SK-N-SH (cell line): Measurements from ENCODE around the gene NTRK2. TPM values are rescaled to one million over a fixed set of nuclear protein-coding genes. Genes with fewer than 3 reads are reported as not detected.

Experiments
- CTCF ChIA-PET: fragments of 300-600, 350-600 bp; formaldehyde crosslinking; extraction: SDS; loops from one replicate; lab custom pipeline; 2021; lab: Yijun Ruan, JAX
- POLR2A ChIA-PET: fragments of 350-600 bp; sonication (Branson Sonifier 250); formaldehyde crosslinking; extraction: SDS; loops from one replicate; lab custom pipeline; 2020; ENCODE audit warnings: antibody characterized with exemption, inconsistent platforms; lab: Yijun Ruan, JAX
- DNase-seq: peaks from one replicate; pipeline ENCODE4 v3.0.0; 2012
- H2AFZ ChIP-seq: fragments of 200-600 bp; sonication (generic); 2 replicates; pipeline ENCODE4 v1.8.1; 2016; ENCODE audit warnings: antibody characterized with exemption, mild to moderate bottlenecking, low read depth
- H3F3A ChIP-seq: fragments of 200-600 bp; sonication (generic); replicated peaks from 2 replicates; pipeline ENCODE3; 2016; ENCODE audit warnings: antibody characterized with exemption, mild to moderate bottlenecking; ENCODE audit not compliant: insufficient read depth
- H3K27ac ChIP-seq, 2 experiments: fragments of 200-500 bp in 1 of 2; fragments of 200-600 bp in 1 of 2; sonication (Bioruptor generic) in 1 of 2; sonication (generic), shearing (Covaris generic) in 1 of 2; 2 replicates each; pipeline versions ENCODE4 v1.5.1 to v1.6.1; 2014 to 2016; ENCODE audit warnings: low read depth in 2 of 2, inconsistent platforms in 1 of 2, low read length in 1 of 2, mild to moderate bottlenecking in 1 of 2, mixed read lengths in 1 of 2
- H3K27me3 ChIP-seq: fragments of 200-600 bp; sonication (generic), shearing (Covaris generic); 2 replicates; pipeline ENCODE4 v1.6.1; 2016; ENCODE audit warnings: mixed run types; ENCODE audit not compliant: insufficient read depth
- H3K36me3 ChIP-seq, 2 experiments: fragments of 200-500 bp in 1 of 2; fragments of 200-600 bp in 1 of 2; sonication (Bioruptor generic) in 1 of 2; sonication (generic) in 1 of 2; replicated peaks in 1 of 2; 2 replicates each; pipeline versions ENCODE3 to v1.5.1; 2014 to 2016; ENCODE audit warnings: low read length in 1 of 2, mild to moderate bottlenecking in 1 of 2; ENCODE audit not compliant: insufficient read depth in 2 of 2, control insufficient read depth in 1 of 2
- H3K4me1 ChIP-seq, 2 experiments: fragments of 200-500 bp in 1 of 2; fragments of 200-600 bp in 1 of 2; sonication (Bioruptor generic) in 1 of 2; sonication (generic), shearing (Covaris generic) in 1 of 2; 2 replicates each; pipeline versions ENCODE4 v1.5.1 to v1.6.1; 2014 to 2016; ENCODE audit warnings: low read depth in 1 of 2, low read length in 1 of 2, mixed run types in 1 of 2; ENCODE audit not compliant: insufficient read depth in 2 of 2, control insufficient read depth in 1 of 2
- H3K4me2 ChIP-seq: fragments of 200-600 bp; sonication (generic), shearing (Covaris generic); 2 replicates; pipeline ENCODE4 v1.6.1; 2017; ENCODE audit warnings: mixed run types
- H3K4me3 ChIP-seq, 2 experiments: fragments of 200-500 bp in 1 of 2; fragments of 200-600 bp in 1 of 2; sonication (Bioruptor generic) in 1 of 2; sonication (generic), shearing (Covaris generic) in 1 of 2; 2 replicates each; pipeline versions ENCODE4 v1.5.1 to v1.8.1; 2014 to 2016; ENCODE audit warnings: low read depth in 2 of 2, inconsistent platforms in 1 of 2, low read length in 1 of 2, mild to moderate bottlenecking in 1 of 2, mixed read lengths in 1 of 2, moderate library complexity in 1 of 2
- H3K79me2 ChIP-seq: fragments of 200-600 bp; sonication (generic); 2 replicates; pipeline ENCODE4 v1.8.1; 2017; ENCODE audit warnings: mild to moderate bottlenecking; ENCODE audit not compliant: insufficient read depth
- H3K9ac ChIP-seq: fragments of 200-600 bp; sonication (generic); 2 replicates; pipeline ENCODE4 v1.6.1; 2017; ENCODE audit warnings: mixed run types
- H3K9me2 ChIP-seq: fragments of 200-600 bp; sonication (generic); 2 replicates; pipeline ENCODE4 v1.6.1; 2017; ENCODE audit warnings: mixed run types
- H3K9me3 ChIP-seq: fragments of 200-600 bp; sonication (generic); 2 replicates; pipeline ENCODE4 v1.6.1; 2017; ENCODE audit warnings: mixed run types, mild to moderate bottlenecking, moderate library complexity
- H4K20me1 ChIP-seq: fragments of 200-600 bp; sonication (generic); 2 replicates; pipeline ENCODE4 v1.6.1; 2017; ENCODE audit warnings: mild to moderate bottlenecking, mixed run types; ENCODE audit not compliant: insufficient read depth
- EZH2phosphoT487 ChIP-seq: fragments of 200-600 bp; sonication (generic); IDR thresholded peaks from 2 replicates; pipeline ENCODE4 v1.6.1; 2017; ENCODE audit warnings: low read depth, mixed run types, mild to moderate bottlenecking, antibody characterized with exemption, moderate library complexity, borderline replicate concordance
- FOXJ3 ChIP-seq: sonication (generic); formaldehyde crosslinking; IDR thresholded peaks from 2 replicates; pipeline ENCODE4 v1.5.1; 2020; ENCODE audit warnings: mild to moderate bottlenecking, missing genetic modification reagents
- FOXM1 ChIP-seq: IDR thresholded peaks from 2 replicates; pipeline ENCODE4 v1.4.0; 2012; ENCODE audit warnings: low read depth, mild to moderate bottlenecking
- GATA2 ChIP-seq: sonication (generic); formaldehyde crosslinking; IDR thresholded peaks from 2 replicates; pipeline ENCODE4 v1.5.0; 2020; ENCODE audit warnings: mild to moderate bottlenecking, missing genetic modification reagents
- JUND ChIP-seq: IDR thresholded peaks from 2 replicates; pipeline ENCODE4 v1.4.0; 2012
- NFIC ChIP-seq: IDR thresholded peaks from 2 replicates; pipeline ENCODE4 v1.4.0; 2012; ENCODE audit warnings: borderline replicate concordance
- NRF1 ChIP-seq: IDR thresholded peaks from 2 replicates; pipeline ENCODE4 v1.6.1; 2012; ENCODE audit warnings: low read depth, mild to moderate bottlenecking, low read length
- RXRA ChIP-seq: IDR thresholded peaks from 2 replicates; pipeline ENCODE4 v1.4.0; 2012; ENCODE audit warnings: low read depth, mild to moderate bottlenecking, borderline replicate concordance
- TEAD4 ChIP-seq: IDR thresholded peaks from 2 replicates; pipeline ENCODE4 v1.4.0; 2012; ENCODE audit warnings: mild to moderate bottlenecking, borderline replicate concordance; ENCODE audit not compliant: insufficient read depth
- YY1 ChIP-seq: IDR thresholded peaks from 2 replicates; pipeline ENCODE4 v1.4.0; 2012; ENCODE audit warnings: low read depth, mild to moderate bottlenecking
- WGBS: methylation state at CpG from one replicate; pipeline ENCODE4 v1.1.6; 2017; ENCODE audit warnings: low lambda C conversion rate; 5-methylcytosine and 5-hydroxymethylcytosine counted together
- polyA plus RNA-seq, 3 experiments: library from polyadenylated mRNA; depleted of rRNA; stranded (reverse); fragments of >200 nt; gene quantifications; 2 replicates each; pipeline ENCODE4 v1.2.3, GENCODE V29; 2012
- TF ChIP-seq, protein P1 (sequence below): fragments of 200-600 bp; sonication (generic); IDR thresholded peaks from 2 replicates; pipeline ENCODE4 v1.6.1; 2017; ENCODE audit warnings: antibody characterized with exemption, mild to moderate bottlenecking, moderate library complexity
- TF ChIP-seq, protein P2 (sequence below): IDR thresholded peaks from 2 replicates; pipeline ENCODE4 v1.4.0; 2012; ENCODE audit warnings: low read depth, borderline replicate concordance
- TF ChIP-seq, protein P3 (sequence below): IDR thresholded peaks from 2 replicates; pipeline ENCODE4; 2012
- TF ChIP-seq, protein P4 (sequence below): IDR thresholded peaks from 2 replicates; pipeline ENCODE4 v1.4.0; 2012; ENCODE audit warnings: low read depth

The NTRK2 gene
- polyA plus RNA-seq, 1 of the 3 experiments (the other 2 are of a cell fraction) = 0.05 TPM

DNA sequence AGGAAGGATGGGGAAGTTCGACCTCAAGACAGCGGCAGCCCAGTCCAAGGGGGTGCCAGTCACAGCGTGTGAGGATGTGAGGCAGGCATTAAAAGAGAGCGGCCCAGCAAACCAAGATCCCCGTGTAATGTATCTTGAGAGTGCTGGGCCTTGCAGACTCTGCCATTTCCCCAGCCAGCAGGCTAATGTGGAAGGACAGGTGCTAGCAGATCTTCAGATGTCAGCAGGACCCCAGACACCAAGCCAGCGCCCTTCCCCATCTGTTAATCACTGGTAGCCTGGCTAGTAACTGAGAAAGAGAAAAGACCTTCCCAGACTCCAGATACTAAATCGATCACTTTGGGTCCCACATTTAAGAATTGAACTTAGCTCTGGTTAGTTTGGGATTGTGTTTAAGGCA, 62.2 kb downstream of the NTRK2 start:
- no peak overlapping the region for H3K4me3 ChIP-seq
- no peaks in the 10 kb centered on the region for H4K20me1 ChIP-seq
- H3K4me1 ChIP-seq = no peaks in the 10 kb centered on the region
- no peaks in the 10 kb centered on the region for H3K9me3 ChIP-seq
- TF ChIP-seq RXRA (no peak), FOXJ3 (CRISPR knock-in tag) (no peak), YY1 (no peak), JUND (no peak), EZH2phosphoT487 (no peak)
- TF ChIP-seq, protein P1, sequence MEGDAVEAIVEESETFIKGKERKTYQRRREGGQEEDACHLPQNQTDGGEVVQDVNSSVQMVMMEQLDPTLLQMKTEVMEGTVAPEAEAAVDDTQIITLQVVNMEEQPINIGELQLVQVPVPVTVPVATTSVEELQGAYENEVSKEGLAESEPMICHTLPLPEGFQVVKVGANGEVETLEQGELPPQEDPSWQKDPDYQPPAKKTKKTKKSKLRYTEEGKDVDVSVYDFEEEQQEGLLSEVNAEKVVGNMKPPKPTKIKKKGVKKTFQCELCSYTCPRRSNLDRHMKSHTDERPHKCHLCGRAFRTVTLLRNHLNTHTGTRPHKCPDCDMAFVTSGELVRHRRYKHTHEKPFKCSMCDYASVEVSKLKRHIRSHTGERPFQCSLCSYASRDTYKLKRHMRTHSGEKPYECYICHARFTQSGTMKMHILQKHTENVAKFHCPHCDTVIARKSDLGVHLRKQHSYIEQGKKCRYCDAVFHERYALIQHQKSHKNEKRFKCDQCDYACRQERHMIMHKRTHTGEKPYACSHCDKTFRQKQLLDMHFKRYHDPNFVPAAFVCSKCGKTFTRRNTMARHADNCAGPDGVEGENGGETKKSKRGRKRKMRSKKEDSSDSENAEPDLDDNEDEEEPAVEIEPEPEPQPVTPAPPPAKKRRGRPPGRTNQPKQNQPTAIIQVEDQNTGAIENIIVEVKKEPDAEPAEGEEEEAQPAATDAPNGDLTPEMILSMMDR = no peak
- TF ChIP-seq, protein P2, sequence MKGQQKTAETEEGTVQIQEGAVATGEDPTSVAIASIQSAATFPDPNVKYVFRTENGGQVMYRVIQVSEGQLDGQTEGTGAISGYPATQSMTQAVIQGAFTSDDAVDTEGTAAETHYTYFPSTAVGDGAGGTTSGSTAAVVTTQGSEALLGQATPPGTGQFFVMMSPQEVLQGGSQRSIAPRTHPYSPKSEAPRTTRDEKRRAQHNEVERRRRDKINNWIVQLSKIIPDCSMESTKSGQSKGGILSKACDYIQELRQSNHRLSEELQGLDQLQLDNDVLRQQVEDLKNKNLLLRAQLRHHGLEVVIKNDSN = no peak
- TF ChIP-seq, protein P3, sequence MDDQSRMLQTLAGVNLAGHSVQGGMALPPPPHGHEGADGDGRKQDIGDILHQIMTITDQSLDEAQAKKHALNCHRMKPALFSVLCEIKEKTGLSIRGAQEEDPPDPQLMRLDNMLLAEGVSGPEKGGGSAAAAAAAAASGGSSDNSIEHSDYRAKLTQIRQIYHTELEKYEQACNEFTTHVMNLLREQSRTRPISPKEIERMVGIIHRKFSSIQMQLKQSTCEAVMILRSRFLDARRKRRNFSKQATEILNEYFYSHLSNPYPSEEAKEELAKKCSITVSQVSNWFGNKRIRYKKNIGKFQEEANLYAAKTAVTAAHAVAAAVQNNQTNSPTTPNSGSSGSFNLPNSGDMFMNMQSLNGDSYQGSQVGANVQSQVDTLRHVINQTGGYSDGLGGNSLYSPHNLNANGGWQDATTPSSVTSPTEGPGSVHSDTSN = no peak
- H2AFZ ChIP-seq = no peak overlapping the region
- H3K27me3 ChIP-seq = no peaks in the 10 kb centered on the region
- no peak overlapping the region for H3K4me2 ChIP-seq
- ChIA-PET POLR2A (no interaction called here), CTCF (no interaction called here)
- no peak overlapping the region for H3K27ac ChIP-seq
- WGBS = 51% methylated on average over 6 of the region's 7 CpGs
- no peaks in the 10 kb centered on the region for H3K9me2 ChIP-seq
- no peaks in the 10 kb centered on the region for H3K36me3 ChIP-seq
- no peak for DNase-seq
- H3F3A ChIP-seq = no peaks in the 10 kb centered on the region
- no peaks in the 10 kb centered on the region for H3K79me2 ChIP-seq
- no peak overlapping the region for H3K9ac ChIP-seq

DNA sequence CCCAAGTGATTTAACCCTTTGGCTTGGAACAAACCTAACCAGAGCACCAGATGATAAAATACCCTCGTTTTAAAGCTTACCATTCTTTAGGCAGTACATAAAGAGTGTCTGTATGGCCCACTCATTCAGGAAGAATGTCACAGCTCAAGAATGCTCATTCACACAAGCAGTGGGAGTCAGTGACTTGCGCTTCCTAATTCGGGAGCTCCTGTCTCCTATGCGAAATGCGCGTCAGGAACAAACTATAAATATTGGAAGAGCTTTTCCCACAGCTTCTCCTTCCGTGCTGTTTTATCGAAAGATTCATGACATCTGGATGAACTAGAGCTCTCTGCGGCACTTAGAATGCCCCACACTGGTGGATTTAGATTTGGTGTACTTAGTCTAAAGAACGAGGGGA, 66.6 kb downstream of the NTRK2 start:
- H3K4me1 ChIP-seq = no peaks in the 10 kb centered on the region
- H3K27me3 ChIP-seq = no peaks in the 10 kb centered on the region
- no peak overlapping the region for H3K27ac ChIP-seq
- 65% methylated on average over 10 of the region's 10 CpGs for WGBS
- H3K79me2 ChIP-seq = no peaks in the 10 kb centered on the region
- no peak overlapping the region for H3K4me3 ChIP-seq
- CTCF ChIA-PET = no interaction called here
- POLR2A ChIA-PET = no interaction called here
- H2AFZ ChIP-seq = no peak overlapping the region
- no peaks in the 10 kb centered on the region for H3K9me2 ChIP-seq
- no peak for DNase-seq
- H3F3A ChIP-seq = no peaks in the 10 kb centered on the region
- no peak overlapping the region for H3K9ac ChIP-seq
- no peaks in the 10 kb centered on the region for H3K9me3 ChIP-seq
- no peaks in the 10 kb centered on the region for H3K36me3 ChIP-seq
- no peak for TF ChIP-seq RXRA
- no peak for TF ChIP-seq FOXJ3 (CRISPR knock-in tag)
- no peak overlapping the region for H3K4me2 ChIP-seq
- no peaks in the 10 kb centered on the region for H4K20me1 ChIP-seq

DNA sequence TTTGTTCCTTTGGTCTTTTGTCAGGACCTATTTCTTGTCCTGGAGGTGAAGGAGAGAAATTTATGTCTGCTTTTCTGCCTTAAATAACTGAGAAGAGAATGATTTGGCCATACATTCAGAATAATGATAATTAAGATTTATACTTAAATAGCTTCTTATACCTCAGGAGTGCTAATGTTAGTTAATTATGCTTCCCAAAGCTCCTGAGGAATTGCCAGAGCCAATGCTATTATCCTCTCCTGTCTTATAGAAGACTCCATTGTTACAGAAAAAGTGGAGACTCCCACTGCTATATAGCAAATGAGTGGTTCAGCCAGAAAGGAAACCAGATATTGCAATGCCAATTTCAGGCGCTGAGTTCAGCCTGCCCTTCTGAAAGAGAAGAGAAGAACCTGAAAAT, 67.0 kb downstream of the NTRK2 start:
- TF ChIP-seq, protein P4, sequence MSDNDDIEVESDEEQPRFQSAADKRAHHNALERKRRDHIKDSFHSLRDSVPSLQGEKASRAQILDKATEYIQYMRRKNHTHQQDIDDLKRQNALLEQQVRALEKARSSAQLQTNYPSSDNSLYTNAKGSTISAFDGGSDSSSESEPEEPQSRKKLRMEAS = no peak
- TF ChIP-seq TEAD4 (no peak), FOXM1 (no peak), GATA2 (CRISPR knock-in tag) (no peak), NFIC (no peak), NRF1 (no peak)
- TF ChIP-seq, protein P3 = no peak
- TF ChIP-seq, protein P1 = no peak
- H4K20me1 ChIP-seq = no peaks in the 10 kb centered on the region
- H3K79me2 ChIP-seq = no peaks in the 10 kb centered on the region
- no peak overlapping the region for H3K4me3 ChIP-seq
- no peaks in the 10 kb centered on the region for H3K9me3 ChIP-seq
- ChIA-PET POLR2A (no interaction called here), CTCF (no interaction called here)
- no peak overlapping the region for H3K4me2 ChIP-seq
- DNase-seq = no peak
- 30% methylated on average over 1 of the region's 1 CpG for WGBS
- no peak overlapping the region for H3K27ac ChIP-seq
- H3K4me1 ChIP-seq = no peaks in the 10 kb centered on the region
- no peak overlapping the region for H2AFZ ChIP-seq
- H3K36me3 ChIP-seq = no peaks in the 10 kb centered on the region
- no peaks in the 10 kb centered on the region for H3K27me3 ChIP-seq
- H3K9ac ChIP-seq = no peak overlapping the region
- no peaks in the 10 kb centered on the region for H3K9me2 ChIP-seq
- H3F3A ChIP-seq = no peaks in the 10 kb centered on the region
